Endothelial cell (in vitro differentiated cells): ENCODE results near the gene ADAD1. TPM values are rescaled to one million over a fixed set of nuclear protein-coding genes. Genes with fewer than 3 reads are reported as not detected.

Source experiments
- DNase-seq: peaks from one replicate; pipeline ENCODE4 v3.0.0; 2021; ENCODE audit warnings: low spot score
- H3K27ac Mint-ChIP-seq: one replicate; pipeline ENCODE4 v1.8.0; 2021; ENCODE audit warnings: mixed read lengths, inconsistent platforms; ENCODE audit not compliant: unreplicated experiment
- H3K27me3 Mint-ChIP-seq: one replicate; pipeline ENCODE4 v1.8.0; 2021; ENCODE audit warnings: mild to moderate bottlenecking, moderate library complexity, mixed read lengths, inconsistent platforms; ENCODE audit not compliant: unreplicated experiment
- H3K36me3 Mint-ChIP-seq: one replicate; pipeline ENCODE4 v1.8.0; 2021; ENCODE audit warnings: mild to moderate bottlenecking, low read depth, mixed read lengths, inconsistent platforms; ENCODE audit not compliant: unreplicated experiment
- H3K4me1 Mint-ChIP-seq: one replicate; pipeline ENCODE4 v1.8.0; 2021; ENCODE audit warnings: mild to moderate bottlenecking, mixed read lengths, inconsistent platforms; ENCODE audit not compliant: unreplicated experiment
- H3K4me3 Mint-ChIP-seq: one replicate; pipeline ENCODE4 v1.8.0; 2021; ENCODE audit warnings: mild to moderate bottlenecking, mixed read lengths, inconsistent platforms; ENCODE audit not compliant: unreplicated experiment
- H3K9me3 Mint-ChIP-seq: one replicate; pipeline ENCODE4 v1.8.0; 2021; ENCODE audit warnings: mixed read lengths, inconsistent platforms; ENCODE audit not compliant: unreplicated experiment
- total RNA-seq: library from RNA; stranded (reverse); fragmentation: NEBNext Ultra II Directional; extraction: Animal tissue kit (Norgen Biotek cat#: 25700); gene quantifications from one replicate; pipeline ENCODE4 v1.2.1, GENCODE V29; 2021; ENCODE audit not compliant: unreplicated experiment
- TF ChIP-seq, protein P1 (sequence below): fragments of 200-600 bp; sonication (generic); IDR thresholded peaks from one replicate; pipeline ENCODE4 v1.5.0; 2021; ENCODE audit warnings: antibody characterized with exemption; ENCODE audit not compliant: unreplicated experiment

ADAD1 gene
- total RNA-seq, 1 donor from 2014 or later, result not detected

DNA sequence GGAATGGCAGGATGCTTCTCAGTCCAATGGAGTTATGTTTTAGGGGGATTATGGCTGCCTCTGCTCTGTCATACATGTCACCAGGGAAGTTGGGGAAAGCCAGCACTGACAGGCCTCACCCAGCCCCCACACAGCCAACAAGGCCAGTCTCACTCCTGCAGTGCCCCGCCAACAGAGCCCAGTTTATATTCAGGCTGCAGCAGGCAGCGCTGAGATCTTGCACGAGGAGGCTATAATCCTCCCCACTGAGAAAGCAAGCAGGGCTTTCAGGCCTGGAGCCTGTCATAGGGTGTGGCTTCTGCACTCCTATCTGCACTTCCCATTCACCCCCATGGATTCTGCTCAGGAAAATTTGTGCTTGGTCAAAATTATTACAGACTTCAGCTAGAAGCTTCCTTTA, 25.1 kb downstream of the ADAD1 start:
- Mint-ChIP-seq H3K4me3 (no peak overlapping the region), H3K4me1 (no peaks in the 10 kb centered on the region), H3K9me3 (no peaks in the 10 kb centered on the region), H3K27ac (no peak overlapping the region), H3K36me3 (no peaks in the 10 kb centered on the region), H3K27me3 (no peaks in the 10 kb centered on the region)
- DNase-seq, result no peak
- TF ChIP-seq, protein P1, sequence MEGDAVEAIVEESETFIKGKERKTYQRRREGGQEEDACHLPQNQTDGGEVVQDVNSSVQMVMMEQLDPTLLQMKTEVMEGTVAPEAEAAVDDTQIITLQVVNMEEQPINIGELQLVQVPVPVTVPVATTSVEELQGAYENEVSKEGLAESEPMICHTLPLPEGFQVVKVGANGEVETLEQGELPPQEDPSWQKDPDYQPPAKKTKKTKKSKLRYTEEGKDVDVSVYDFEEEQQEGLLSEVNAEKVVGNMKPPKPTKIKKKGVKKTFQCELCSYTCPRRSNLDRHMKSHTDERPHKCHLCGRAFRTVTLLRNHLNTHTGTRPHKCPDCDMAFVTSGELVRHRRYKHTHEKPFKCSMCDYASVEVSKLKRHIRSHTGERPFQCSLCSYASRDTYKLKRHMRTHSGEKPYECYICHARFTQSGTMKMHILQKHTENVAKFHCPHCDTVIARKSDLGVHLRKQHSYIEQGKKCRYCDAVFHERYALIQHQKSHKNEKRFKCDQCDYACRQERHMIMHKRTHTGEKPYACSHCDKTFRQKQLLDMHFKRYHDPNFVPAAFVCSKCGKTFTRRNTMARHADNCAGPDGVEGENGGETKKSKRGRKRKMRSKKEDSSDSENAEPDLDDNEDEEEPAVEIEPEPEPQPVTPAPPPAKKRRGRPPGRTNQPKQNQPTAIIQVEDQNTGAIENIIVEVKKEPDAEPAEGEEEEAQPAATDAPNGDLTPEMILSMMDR, result no peak

DNA sequence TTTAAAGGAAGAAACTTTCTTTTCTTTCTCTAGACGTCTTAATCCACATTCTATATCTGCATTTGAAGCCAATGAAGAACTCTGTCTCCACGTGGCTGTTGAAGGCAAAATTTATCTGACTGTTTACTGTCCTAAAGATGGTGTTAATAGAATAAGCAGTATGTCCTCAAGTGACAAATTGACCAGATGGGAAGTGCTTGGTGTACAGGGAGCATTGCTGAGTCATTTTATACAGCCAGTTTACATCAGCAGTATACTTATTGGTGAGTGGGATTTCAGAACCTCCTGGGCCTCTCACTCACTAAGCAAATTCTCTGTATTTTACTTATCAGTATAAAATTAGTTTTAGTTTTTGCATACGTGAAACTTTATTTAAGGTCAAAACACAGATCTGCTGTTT, 33.7 kb downstream of the ADAD1 start:
- Mint-ChIP-seq H3K9me3 (no peaks in the 10 kb centered on the region), H3K36me3 (no peaks in the 10 kb centered on the region), H3K4me3 (no peak overlapping the region), H3K27ac (no peak overlapping the region), H3K27me3 (no peaks in the 10 kb centered on the region), H3K4me1 (no peaks in the 10 kb centered on the region)
- no peak for DNase-seq
- TF ChIP-seq, protein P1, result no peak

DNA sequence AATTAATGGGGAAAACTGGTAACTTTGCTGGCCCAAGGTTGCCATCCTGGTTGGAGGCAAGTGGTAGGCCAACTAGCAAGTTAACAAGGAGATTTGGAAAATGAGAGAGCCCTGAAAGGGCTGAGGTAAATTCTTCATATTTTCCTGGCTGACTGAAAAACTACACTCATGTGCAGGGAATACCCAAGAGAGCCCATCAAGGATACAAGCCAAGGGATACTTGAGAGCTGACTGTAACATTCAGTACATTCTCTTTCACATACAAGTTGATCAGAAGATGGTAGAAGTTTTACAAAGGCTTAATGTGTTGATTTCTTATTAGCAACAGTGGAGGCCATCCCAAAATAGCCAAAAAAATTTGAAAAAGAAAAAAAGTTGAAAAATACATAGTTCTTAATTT, 44.4 kb downstream of the ADAD1 start:
- H3K27ac Mint-ChIP-seq, result no peak overlapping the region
- no peaks in the 10 kb centered on the region for H3K4me1 Mint-ChIP-seq
- H3K4me3 Mint-ChIP-seq, result no peak overlapping the region
- no peak for DNase-seq
- H3K27me3 Mint-ChIP-seq, result no peaks in the 10 kb centered on the region
- H3K36me3 Mint-ChIP-seq, result no peaks in the 10 kb centered on the region
- H3K9me3 Mint-ChIP-seq, result no peaks in the 10 kb centered on the region
- TF ChIP-seq, protein P1, result no peak

DNA sequence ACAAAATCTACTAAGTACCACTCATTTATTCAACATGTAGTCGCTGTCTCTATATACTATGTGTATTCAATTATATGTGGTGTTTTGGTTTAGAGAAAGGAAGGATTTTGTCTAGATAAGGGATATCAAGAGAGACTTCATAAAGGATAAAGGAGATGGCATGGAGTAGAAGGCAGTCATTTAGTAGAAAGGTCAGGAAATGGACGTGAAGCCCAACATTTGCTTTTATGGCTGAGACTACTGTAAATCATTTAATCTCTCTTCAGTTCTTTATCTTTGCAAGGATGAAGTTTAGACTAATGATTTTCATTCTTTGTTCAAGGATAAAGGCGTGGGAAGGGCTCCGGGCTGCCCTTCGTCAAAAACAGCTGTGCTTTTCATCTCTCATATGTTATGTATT, 52.5 kb downstream of the ADAD1 start:
- Mint-ChIP-seq H3K4me3 (no peak overlapping the region), H3K9me3 (no peaks in the 10 kb centered on the region)
- DNase-seq, result no peak

DNA sequence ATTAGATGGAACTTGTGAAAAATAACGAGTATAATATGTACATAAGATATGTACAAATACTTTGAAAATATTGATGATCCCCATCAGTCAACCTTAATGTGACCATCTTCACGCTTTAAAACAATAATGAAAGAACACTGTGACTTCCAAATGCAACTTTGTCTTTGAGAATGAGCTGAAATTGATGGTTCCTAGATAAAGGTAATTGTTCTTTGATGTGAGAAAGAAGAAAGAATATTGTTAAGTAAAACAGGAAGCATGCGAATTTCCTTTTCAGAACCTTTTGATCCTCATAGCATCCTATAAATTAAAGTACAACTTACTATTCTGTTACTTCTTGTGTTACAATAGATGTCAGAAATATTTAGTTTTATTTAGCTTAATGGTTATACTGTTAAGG, 55.5 kb downstream of the ADAD1 start:
- Mint-ChIP-seq H3K4me3 (no peak overlapping the region), H3K4me1 (peaks cover 12% of the 10 kb centered on the region), H3K27me3 (no peaks in the 10 kb centered on the region), H3K27ac (no peak overlapping the region), H3K9me3 (no peaks in the 10 kb centered on the region), H3K36me3 (no peaks in the 10 kb centered on the region)
- no peak for DNase-seq
- TF ChIP-seq, protein P1, result no peak

More for the DNA sequence above, 52.5 kb downstream of the ADAD1 start:
- no peaks in the 10 kb centered on the region for H3K27me3 Mint-ChIP-seq
- peaks cover 12% of the 10 kb centered on the region for H3K4me1 Mint-ChIP-seq
- H3K27ac Mint-ChIP-seq, result no peak overlapping the region
- TF ChIP-seq, protein P1, result no peak
- H3K36me3 Mint-ChIP-seq, result no peaks in the 10 kb centered on the region
